Thyroid gland (tissue), 4 donors: ENCODE measurements around the gene OR5AP2. TPM values are rescaled to one million over a fixed set of nuclear protein-coding genes. Genes with fewer than 3 reads are reported as not detected.
"Not testable (repeated sequence)": the region's sequence is repeated elsewhere in the genome, so short reads cannot be mapped to it uniquely, and the experiment has no call there.

Experiments used
- DNase-seq, 2 donors: peaks; one replicate each; pipeline ENCODE4 v3.0.0-alpha.2; 2019
- H3K27ac ChIP-seq, 3 donors: fragments of 200-600 bp; sonication (generic); 1 replicate in 2 of 3; 2 replicates in 1 of 3; pipeline ENCODE4 v1.5.1; 2016 to 2019; ENCODE audit warnings: mild to moderate bottlenecking in 1 of 3, moderate library complexity in 1 of 3
- H3K27me3 ChIP-seq: fragments of 200-600 bp; sonication (generic); one replicate; pipeline ENCODE4 v1.5.1; 2019
- H3K36me3 ChIP-seq, 2 donors: fragments of 200-600 bp; sonication (generic); one replicate each; pipeline ENCODE4 v1.5.1; 2016 to 2019
- H3K4me1 ChIP-seq, 2 donors: fragments of 200-600 bp; sonication (generic); one replicate each; pipeline ENCODE4 v1.5.1; 2017 to 2019
- H3K4me3 ChIP-seq, 3 donors: fragments of 200-600 bp; sonication (generic); replicated peaks in 1 of 3; 1 replicate in 2 of 3; 2 replicates in 1 of 3; pipeline ENCODE4 v1.5.1; 2016; ENCODE audit warnings: mild to moderate bottlenecking in 1 of 3
- H3K9me3 ChIP-seq: fragments of 200-600 bp; sonication (generic); one replicate; pipeline ENCODE4 v1.5.1; 2017
- CTCF ChIP-seq, 6 experiments: fragments of 200-600 bp in 3 of 6; fragments of 450-650 bp in 3 of 6; sonication (generic) in 3 of 6; IDR thresholded peaks; one replicate each; pipeline ENCODE4 v1.5.1; 2016 to 2019; ENCODE audit warnings: antibody characterized with exemption in 6 of 6, mild to moderate bottlenecking in 2 of 6, inconsistent platforms in 1 of 6, moderate library complexity in 1 of 6
- POLR2A ChIP-seq, 2 donors: fragments of 450-650 bp; IDR thresholded peaks; one replicate each; pipeline ENCODE4 v1.6.1; 2017; ENCODE audit warnings: antibody characterized with exemption in 2 of 2, mild to moderate bottlenecking in 2 of 2, moderate library complexity in 1 of 2
- WGBS, 2 donors: methylation state at CpG; one replicate each; pipeline ENCODE4 v1.1.5; 2017; 5-methylcytosine and 5-hydroxymethylcytosine counted together
- intact Hi-C: fragments of 100-400 bp; cut with DNase I; formaldehyde crosslinking; loops from one replicate; pipeline ENCODE4 v1.15.1; 2023
- total RNA-seq, 4 donors: library from RNA; depleted of rRNA; stranded (reverse); fragments of >200 nt; gene quantifications; one replicate each; pipeline ENCODE4 v1.2.3, GENCODE V29; 2016

Gene OR5AP2
- not detected for total RNA-seq

GRCh38 chr11:56642339-56642738 lies at the start of gene OR5AP2:
Gene OR5AP2, minus strand, starts transcription at chr11:56642439. Its CDS starts 0 bp downstream, at chr11:56642439.
- Histone ChIP-seq H3K36me3 (no peaks in the 10 kb centered on the region), H3K4me1 (no peaks in the 10 kb centered on the region), H3K9me3 (no peaks in the 10 kb centered on the region), H3K27ac (no peak within 1 kb of the TSS), H3K27me3 (no peaks in the 10 kb centered on the region), H3K4me3 (no peak within 1 kb of the TSS)
- intact Hi-C loops = no loop called here
- TF ChIP-seq CTCF (IDR thresholded peaks at IDR 0.05) (no peak), POLR2A (IDR thresholded peaks at IDR 0.05) (no peak)
- WGBS, 2 donors = 78 to 82% methylated on average over 2 of the region's 2 CpGs
- no peak for DNase-seq

DNA sequence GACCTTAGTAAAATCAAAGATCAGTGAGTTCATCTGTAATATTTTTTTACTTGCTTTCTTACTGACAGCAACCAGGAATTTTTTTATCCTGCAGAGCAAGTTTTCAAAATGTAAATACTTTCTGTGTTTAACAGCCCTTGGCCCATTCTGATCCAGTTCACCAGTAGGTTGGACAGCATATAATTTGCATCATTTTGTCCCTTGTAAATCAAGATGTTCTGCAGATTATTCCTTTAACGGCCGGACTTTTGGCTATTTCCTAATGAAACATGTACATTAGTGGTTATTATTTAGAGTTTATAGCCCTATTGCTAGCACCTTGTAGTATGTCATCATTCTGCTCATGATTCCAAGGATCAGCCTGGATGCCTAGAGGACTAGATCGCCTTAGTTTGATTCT lies 48.9 kb upstream of the OR5AP2 start:
- intact Hi-C loops, H3K27ac ChIP-seq, H3K4me3 ChIP-seq, DNase-seq, H3K36me3 ChIP-seq, H3K4me1 ChIP-seq, H3K27me3 ChIP-seq, H3K9me3 ChIP-seq: not testable (repeated sequence)
- 89 to 90% methylated on average over 3 of the region's 3 CpGs for WGBS, 2 donors

DNA sequence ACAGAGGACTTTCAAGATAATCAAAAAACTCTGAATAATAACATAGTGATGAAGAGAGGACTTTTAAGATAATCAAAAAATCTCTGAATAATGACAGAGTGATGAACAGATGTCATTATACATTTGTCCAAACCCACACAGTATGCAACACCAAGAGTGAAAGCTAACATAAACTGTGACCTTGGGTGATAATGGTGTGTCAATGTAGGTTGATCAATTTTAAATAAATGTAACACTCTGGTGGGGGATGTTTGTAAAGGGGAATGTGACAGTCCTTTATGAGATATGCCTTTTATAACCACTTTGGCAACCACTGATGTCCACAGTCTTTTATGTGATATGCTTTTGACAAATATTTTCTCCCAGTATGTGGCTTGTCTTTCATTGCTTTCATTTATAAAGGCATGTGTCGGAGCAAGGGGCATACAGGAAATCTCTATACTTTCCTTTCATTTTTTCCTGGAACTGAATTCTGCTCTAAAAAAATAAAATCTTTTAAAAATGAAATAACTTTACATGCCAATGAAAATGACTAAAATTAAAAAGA lies 46.4 kb upstream of the OR5AP2 start:
- no peaks in the 10 kb centered on the region for H3K27me3 ChIP-seq
- 67 to 80% methylated on average over 1 of the region's 1 CpG for WGBS, 2 donors
- intact Hi-C loops = no loop called here

GRCh38 chr11:56670984-56671383 lies 28.7 kb upstream of the OR5AP2 start:
- 89 to 94% methylated on average over 2 of the region's 2 CpGs for WGBS, 2 donors
- Histone ChIP-seq H3K9me3 (no peaks in the 10 kb centered on the region), H3K4me1 (no peaks in the 10 kb centered on the region), H3K36me3 (no peaks in the 10 kb centered on the region), H3K27ac (no peak overlapping the region), H3K27me3 (no peaks in the 10 kb centered on the region), H3K4me3 (no peak overlapping the region)
- no peak for DNase-seq
- no peak for TF ChIP-seq CTCF (IDR thresholded peaks at IDR 0.05)
- TF ChIP-seq POLR2A (IDR thresholded peaks at IDR 0.05) = no peak
- intact Hi-C loops = no loop called here

More for the DNA sequence above, 46.4 kb upstream of the OR5AP2 start:
- Histone ChIP-seq H3K27ac (no peak overlapping the region), H3K36me3 (no peaks in the 10 kb centered on the region), H3K9me3 (no peaks in the 10 kb centered on the region), H3K4me1 (no peaks in the 10 kb centered on the region), H3K4me3 (no peak overlapping the region)
- no peak for TF ChIP-seq CTCF (IDR thresholded peaks at IDR 0.05)
- no peak for TF ChIP-seq POLR2A (IDR thresholded peaks at IDR 0.05)
- no peak for DNase-seq

GRCh38 chr11:56663386-56663785 lies 21.1 kb upstream of the OR5AP2 start, which contains the start of gene OR5AR1:
Gene OR5AR1, plus strand, starts transcription at chr11:56663686. Its CDS starts 0 bp downstream, at chr11:56663686.
- no peak for DNase-seq
- no peak within 1 kb of the TSS for H3K4me3 ChIP-seq
- intact Hi-C loops = no loop called here
- WGBS, 2 donors = 76 to 88% methylated on average over 2 of the region's 2 CpGs
- H3K27ac ChIP-seq = no peak within 1 kb of the TSS
- no peaks in the 10 kb centered on the region for H3K27me3 ChIP-seq
- no peak for TF ChIP-seq POLR2A (IDR thresholded peaks at IDR 0.05)
- TF ChIP-seq CTCF (IDR thresholded peaks at IDR 0.05) = no peak
- no peaks in the 10 kb centered on the region for H3K4me1 ChIP-seq
- H3K36me3 ChIP-seq = no peaks in the 10 kb centered on the region
- H3K9me3 ChIP-seq = no peaks in the 10 kb centered on the region
